IMR-90 (cell line): ENCODE results near the gene RAB12.

Experiments used
- BHLHE40 ChIP-seq: fragments of 150-350 bp; IDR thresholded peaks from 2 replicates; pipeline ENCODE4 v1.6.1; 2016; ENCODE audit warnings: mild to moderate bottlenecking, low read depth, low read length
- CEBPB ChIP-seq: IDR thresholded peaks from 2 replicates; pipeline ENCODE4 v1.6.1; 2012; ENCODE audit warnings: low read depth, low read length, improper control_type of control experiment
- CTCF ChIP-seq: conservative IDR thresholded peaks from 2 replicates; pipeline ENCODE4 v1.5.1; 2012; ENCODE audit warnings: mild to moderate bottlenecking, low read depth, low read length, improper control_type of control experiment
- MAFK ChIP-seq: IDR thresholded peaks from 2 replicates; pipeline ENCODE4 v1.6.1; 2012; ENCODE audit warnings: low read depth, low read length, improper control_type of control experiment
- POLR2A ChIP-seq: IDR thresholded peaks from 2 replicates; pipeline ENCODE4 v1.6.1; 2012; ENCODE audit warnings: mild to moderate bottlenecking, low read depth, low read length

GRCh38 chr18:8634508-8634907 lies 25.3 kb downstream of the RAB12 start:
- TF ChIP-seq MAFK (no peak), CTCF (no peak), POLR2A (no peak), CEBPB (no peak), BHLHE40 (no peak)
